K562 (cell line): ENCODE data around the gene MAPT. TPM values are rescaled to one million over a fixed set of nuclear protein-coding genes. Genes with fewer than 3 reads are reported as not detected.

Experiments
- ATAC-seq: fragments of 200-7000 bp; cut with Tn5 transposase; 3 replicates; pipeline ENCODE4 v1.9.1; 2020; ENCODE audit warnings: moderate library complexity
- BruUV-seq: library from RNA; stranded (reverse); fragments of 400-500 nt; replicated peaks from 2 replicates; lab custom pipeline; 2021; lab: Mats Ljungman, UMichigan
- CTCF ChIA-PET: fragments of 300-600 bp; formaldehyde crosslinking; extraction: SDS; loops from one replicate; lab custom pipeline; 2021; ENCODE audit warnings: low intra/inter-chr PET ratio; lab: Yijun Ruan, JAX
- POLR2A ChIA-PET: fragments of 300-600, 350-650 bp; sonication (Branson Sonifier 250); formaldehyde crosslinking; extraction: SDS; loops from one replicate; lab custom pipeline; 2021; ENCODE audit warnings: antibody characterized with exemption, inconsistent platforms; lab: Yijun Ruan, JAX
- DNase-seq, 4 experiments: peaks; one replicate each; pipeline versions ENCODE4 v3.0.0 to v3.0.0-alpha.2; 2011 to 2018; ENCODE audit warnings: low spot score in 3 of 4, mixed read lengths in 3 of 4; ENCODE audit errors: extremely low read depth in 1 of 4
- FAIRE-seq: peaks from 2 replicates; lab custom pipeline; 2011; peaks lifted over from hg19 to GRCh38; lab: Jason Lieb, UNC
- H2AFZ ChIP-seq: 2 replicates; pipeline ENCODE4 v1.6.0; 2011; ENCODE audit warnings: low read depth, low read length, control low read depth, inconsistent platforms
- H3K27ac ChIP-seq: fragments of 200-600 bp; 3 replicates; pipeline ENCODE4 v1.8.0; 2011; ENCODE audit warnings: low read depth, mild to moderate bottlenecking, control low read depth, inconsistent platforms, low read length, moderate library complexity, mixed read lengths; ENCODE audit errors: extremely low read depth
- H3K27me3 ChIP-seq, 2 experiments: fragments of 300-600 bp in 1 of 2; 2 replicates in 1 of 2; 3 replicates in 1 of 2; pipeline versions ENCODE4 v1.6.0 to v1.8.0; 2011; ENCODE audit warnings: inconsistent platforms in 2 of 2, low read length in 2 of 2, mild to moderate bottlenecking in 1 of 2, mixed read lengths in 1 of 2, moderate library complexity in 1 of 2; ENCODE audit not compliant: control insufficient read depth in 2 of 2, insufficient read depth in 2 of 2
- H3K36me3 ChIP-seq: fragments of 300-600 bp; 3 replicates; pipeline ENCODE4 v1.8.0; 2011; ENCODE audit warnings: mild to moderate bottlenecking, low read length, inconsistent platforms; ENCODE audit not compliant: control insufficient read depth, insufficient read depth
- H3K4me1 ChIP-seq, 2 experiments: fragments of 200-600 bp in 1 of 2; replicated peaks in 1 of 2; 2 replicates in 1 of 2; 3 replicates in 1 of 2; pipeline versions ENCODE4 v1.5.1 to v1.8.0; 2011; ENCODE audit warnings: inconsistent platforms in 2 of 2, low read length in 2 of 2, mild to moderate bottlenecking in 1 of 2, mixed read lengths in 1 of 2, moderate library complexity in 1 of 2; ENCODE audit not compliant: control insufficient read depth in 2 of 2, insufficient read depth in 2 of 2
- H3K4me2 ChIP-seq: 2 replicates; pipeline ENCODE4 v1.6.1; 2011; ENCODE audit warnings: low read length, control low read depth, inconsistent platforms, mixed read lengths; ENCODE audit not compliant: insufficient read depth
- H3K4me3 ChIP-seq: fragments of 200-600 bp; sonication (generic), shearing (Covaris generic); 2 replicates; pipeline ENCODE4 v1.5.1; 2016; ENCODE audit warnings: control low read depth, inconsistent platforms
- H3K79me2 ChIP-seq: fragments of 200-600 bp; 3 replicates; pipeline ENCODE4 v1.8.0; 2011; ENCODE audit warnings: low read length, inconsistent platforms; ENCODE audit not compliant: control insufficient read depth, insufficient read depth
- H3K9ac ChIP-seq, 2 experiments: 2 replicates each; pipeline versions ENCODE4 v1.6.0 to v1.6.1; 2011; ENCODE audit warnings: low read depth in 2 of 2, low read length in 2 of 2, control low read depth in 1 of 2, inconsistent platforms in 1 of 2, mild to moderate bottlenecking in 1 of 2, mixed read lengths in 1 of 2; ENCODE audit not compliant: insufficient read depth in 1 of 2
- H3K9me1 ChIP-seq: one replicate; pipeline ENCODE4 v1.6.0; 2011; ENCODE audit warnings: inconsistent platforms, mild to moderate bottlenecking, low read length, moderate library complexity; ENCODE audit not compliant: control insufficient read depth, insufficient read depth
- H3K9me3 ChIP-seq: replicated peaks from 2 replicates; pipeline ENCODE4 v1.5.1; 2011; ENCODE audit warnings: low read depth, low read length, inconsistent platforms; ENCODE audit not compliant: control insufficient read depth, insufficient read depth
- H4K20me1 ChIP-seq: replicated peaks from 2 replicates; pipeline ENCODE4 v1.6.1; 2011; ENCODE audit warnings: low read length, inconsistent platforms, mixed read lengths; ENCODE audit not compliant: control insufficient read depth, insufficient read depth
- ATF2 ChIP-seq: sonication (generic); formaldehyde crosslinking; IDR thresholded peaks from 2 replicates; pipeline ENCODE4 v1.8.1; 2022; ENCODE audit warnings: missing genetic modification reagents
- NFIC ChIP-seq: fragments of 450-650 bp; IDR thresholded peaks from 2 replicates; pipeline ENCODE4 v1.6.1; 2017; ENCODE audit warnings: mild to moderate bottlenecking, inconsistent platforms
- USF1 ChIP-seq: sonication (generic); formaldehyde crosslinking; IDR thresholded peaks from 2 replicates; pipeline ENCODE4 v1.9.0; 2022; ENCODE audit warnings: mild to moderate bottlenecking, missing genetic modification reagents
- ZFP36 ChIP-seq: fragments of 150-350 bp; IDR thresholded peaks from 2 replicates; pipeline ENCODE4 v1.6.1; 2018; ENCODE audit warnings: low read length, low read depth; ENCODE audit not compliant: partially characterized antibody
- ZNF586 ChIP-seq: fragments of 450-650 bp; formaldehyde crosslinking; conservative IDR thresholded peaks from 2 replicates; pipeline ENCODE4 v1.4.0; 2020; ENCODE audit warnings: mild to moderate bottlenecking, moderate library complexity
- WGBS: fragments of 100-300 bp; shearing (Covaris generic); methylation state at CpG from one replicate; pipeline ENCODE4 v1.1.6; 2016; ENCODE audit warnings: low coverage, mixed read lengths; ENCODE audit not compliant: insufficient coverage; ENCODE audit errors: missing lambda C conversion rate; 5-methylcytosine and 5-hydroxymethylcytosine counted together
- in situ Hi-C: fragments of 300-500 bp; cut with MboI; formaldehyde crosslinking; loops from 4 replicates; pipeline ENCODE4 v1.15.0; 2018; ENCODE audit warnings: inconsistent platforms, mixed read lengths
- intact Hi-C: fragments of 100-400 bp; cut with micrococcal nuclease; formaldehyde crosslinking; loops from 2 replicates; pipeline ENCODE4 v1.14.2; 2022
- polyA plus RNA-seq, 8 experiments: library from polyadenylated mRNA; depleted of rRNA in 4 of 8; stranded (reverse) in 5 of 8; unstranded in 3 of 8; fragments of >200 nt; fragmentation: Nextera tagmentation in 2 of 8; fragmentation: Illumina TruSeq in 1 of 8; extraction: Ambion mirVana in 2 of 8; extraction: Trizol in 1 of 8; gene quantifications; 2 replicates each; pipeline versions ENCODE4 v1.2.1 to v1.2.3, GENCODE V29; 2011 to 2014; ENCODE audit warnings: inconsistent platforms in 1 of 8, missing spikeins in 1 of 8
- total RNA-seq, 7 experiments: library from RNA; depleted of rRNA in 6 of 7; stranded (reverse); fragments of >200 nt in 6 of 7; fragmentation: Illumina TruSeq in 2 of 7; extraction: Trizol in 2 of 7; gene quantifications; 2 replicates each; pipeline versions ENCODE4 v1.2.1 to v1.2.3, GENCODE V29; 2011 to 2021; ENCODE audit warnings: low replicate concordance in 1 of 7

The MAPT gene
- total and polyA plus RNA-seq, 9 of the 15 experiments (the other 6 are each of a cell fraction or from before 2014, with no cell fraction given) = 0.04 to 1.1 (median 0.36) TPM

DNA sequence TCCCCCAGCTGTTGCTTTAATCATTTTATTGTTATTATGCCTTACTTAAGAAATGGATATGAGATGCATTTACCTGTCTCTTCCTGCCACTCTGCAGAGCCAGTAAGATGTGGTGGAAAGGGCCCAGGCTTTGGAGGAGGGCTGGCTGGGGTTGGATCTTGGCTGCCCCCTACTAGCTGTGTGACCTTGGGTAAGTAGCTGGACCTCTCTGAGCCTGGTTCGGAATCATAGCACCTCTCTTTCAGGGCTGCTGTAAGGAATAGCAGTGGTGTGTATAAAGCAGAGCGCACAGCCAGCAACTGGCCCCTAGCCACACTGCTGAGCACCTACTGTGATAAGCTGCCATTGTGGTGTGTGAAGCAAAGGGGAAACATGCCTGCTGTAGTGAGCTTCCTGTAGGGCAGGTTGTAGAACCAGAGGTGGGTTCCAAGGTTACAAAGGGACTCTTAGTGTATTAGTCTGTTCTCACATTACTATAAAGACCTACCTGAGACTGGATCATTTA lies 23.9 kb downstream of the MAPT start (continued):
- peak; percentile 74 for TF ChIP-seq ZFP36
- TF ChIP-seq, all 486 proteins: peak for 3

- in situ Hi-C loops (no loop called here), intact Hi-C loops (no loop called here)
- ChIA-PET CTCF (no interaction called here), POLR2A (interaction anchor here (0.6 to 1.1 kb wide), 3 partner anchors 12 to 15 kb away, joined by 3 read pairs; no protein-coding TSS in a partner anchor)
- H3K4me3 ChIP-seq = no peak overlapping the region
- peaks cover 5% of the 10 kb centered on the region for H3K9me1 ChIP-seq
- no peak overlapping the region for H3K4me2 ChIP-seq
- H2AFZ ChIP-seq = no peak overlapping the region
- H3K4me1 ChIP-seq = peaks cover 0 to 4% of the 10 kb centered on the region in 2 experiments; a peak in 2 of 5 replicates
- no peak overlapping the region for H3K9ac ChIP-seq
- H3K27ac ChIP-seq = no peak overlapping the region
- no peaks in the 10 kb centered on the region for H3K36me3 ChIP-seq
- TF ChIP-seq USF1 (CRISPR knock-in tag) = no peak
- TF ChIP-seq NFIC = no peak
- no peak for TF ChIP-seq ZNF586
- TF ChIP-seq ATF2 (CRISPR knock-in tag) = no peak
- ATAC-seq (peak; percentile 31; the same call in 2 of the 3 replicates), DNase-seq (no peak), FAIRE-seq (no peak)
- no peaks in the 10 kb centered on the region for H3K9me3 ChIP-seq
- 6% methylated on average over 12 of the region's 15 CpGs for WGBS
- H3K79me2 ChIP-seq = no peaks in the 10 kb centered on the region
- peaks cover 28 to 61% of the 10 kb centered on the region in 2 experiments; a peak in 4 of 5 replicates for H3K27me3 ChIP-seq
- H4K20me1 ChIP-seq = peaks cover 9% of the 10 kb centered on the region; the same call in 1 of the 2 replicates
- BruUV-seq = no TSS peak
Observed at GRCh38 chr17:45919136-45919535, 24.8 kb downstream of the MAPT start.
